ENCODE results near the gene IGFALS.
A peak's percentile ranks its signal among the peaks of the same experiment; 100 is the strongest.

IGFALS gene

GRCh38 chr16:1775006-1775845 lies 18.3 kb downstream of the IGFALS start:
- DNase-seq = no peak

GRCh38 chr16:1774448-1774780 lies 19.1 kb downstream of the IGFALS start:
- DNase-seq = no peak

- no peak for DNase-seq
Observed at GRCh38 chr16:1773703-1774447, 19.6 kb downstream of the IGFALS start.

GRCh38 chr16:1772908-1773702 lies 20.4 kb downstream of the IGFALS start, which contains the start of gene MRPS34:
Gene MRPS34, minus strand, starts transcription at chr16:1773134. Its CDS starts 15 bp downstream, at chr16:1773119.
- peak; percentile 39 for DNase-seq

- DNase-seq = peak; percentile 15
Observed at GRCh38 chr16:1772362-1772907, 21.1 kb downstream of the IGFALS start, which contains the start of gene EME2. Gene EME2, plus strand, starts transcription at chr16:1772810. Its CDS starts 418 bp downstream, at chr16:1773228.

GRCh38 chr16:1771864-1772361 lies 21.6 kb downstream of the IGFALS start:
- no peak for DNase-seq

- DNase-seq = no peak
Observed at GRCh38 chr16:1771188-1771863, 22.2 kb downstream of the IGFALS start, which contains the start of gene NME3. Gene NME3, minus strand, starts transcription at chr16:1771543. Its CDS starts 9 bp downstream, at chr16:1771534.

GRCh38 chr16:1770328-1771187 lies 22.9 kb downstream of the IGFALS start:
- no peak for DNase-seq

GRCh38 chr16:1769402-1770300 lies 23.9 kb downstream of the IGFALS start:
- no peak for DNase-seq

- no peak for DNase-seq
Observed at GRCh38 chr16:1768767-1769401, 24.6 kb downstream of the IGFALS start.

- DNase-seq = no peak
Observed at GRCh38 chr16:1768061-1768766, 25.3 kb downstream of the IGFALS start.

GRCh38 chr16:1767116-1767994 lies 26.1 kb downstream of the IGFALS start:
- DNase-seq = no peak

- no peak for DNase-seq
Observed at GRCh38 chr16:1766701-1767100, 26.8 kb downstream of the IGFALS start.

GRCh38 chr16:1766231-1766630 lies 27.3 kb downstream of the IGFALS start:
- no peak for DNase-seq

GRCh38 chr16:1765826-1766225 lies 27.7 kb downstream of the IGFALS start:
- no peak for DNase-seq

GRCh38 chr16:1764971-1765370 lies 28.5 kb downstream of the IGFALS start:
- DNase-seq = no peak

Measured in NCI-H1694 treated with DMSO at 0.1 percent for 48 hours (cell line).